BJ (cell line): ENCODE data around the gene COPB1. TPM values are rescaled to one million over a fixed set of nuclear protein-coding genes. Genes with fewer than 3 reads are reported as not detected.

Experiments used
- CTCF ChIA-PET: fragments of 350-600 bp; formaldehyde crosslinking; extraction: SDS; loops from one replicate; lab custom pipeline; 2021; ENCODE audit warnings: antibody characterized with exemption, inconsistent platforms; lab: Yijun Ruan, JAX
- POLR2A ChIA-PET: fragments of 300-600 bp; sonication (Branson Sonifier 250); formaldehyde crosslinking; extraction: SDS; loops from one replicate; lab custom pipeline; 2021; ENCODE audit warnings: antibody characterized with exemption; lab: Charles Lee
- DNase-seq: peaks from one replicate; pipeline ENCODE4 v3.0.0-alpha.2; 2011; ENCODE audit warnings: low read depth
- H3K27me3 ChIP-seq: 2 replicates; pipeline ENCODE4 v1.6.0; 2011; ENCODE audit warnings: low read length; ENCODE audit not compliant: control insufficient read depth, insufficient read depth
- H3K36me3 ChIP-seq: 2 replicates; pipeline ENCODE4 v1.5.1; 2011; ENCODE audit warnings: low read length; ENCODE audit not compliant: control insufficient read depth, insufficient read depth
- H3K4me3 ChIP-seq: 2 replicates; pipeline ENCODE4 v1.5.1; 2011; ENCODE audit warnings: low read depth, mild to moderate bottlenecking, control low read depth, low read length
- CTCF ChIP-seq: IDR thresholded peaks from 2 replicates; pipeline ENCODE4 v1.5.1; 2011; ENCODE audit warnings: low read depth, mild to moderate bottlenecking, control low read depth, inconsistent platforms, low read length, moderate library complexity; ENCODE audit not compliant: insufficient read depth
- polyA plus RNA-seq: library from polyadenylated mRNA; depleted of rRNA; stranded (reverse); fragments of >200 nt; gene quantifications from 2 replicates; pipeline ENCODE4 v1.2.3, GENCODE V29; 2011

COPB1 gene
- polyA plus RNA-seq, 1 experiment, result 120 TPM

- CTCF ChIA-PET, result interaction anchor here (1.1 to 2.2 kb wide), 3 partner anchors 12 to 365 kb away, joined by 3 to 6 read pairs (median 4); no protein-coding TSS in a partner anchor
- POLR2A ChIA-PET, result no interaction called here
These were observed 43.6 kb upstream of the COPB1 start for GRCh38 chr11:14543260-14543659.

GRCh38 chr11:14542324-14542723 is 42.7 kb upstream of the COPB1 start:
- POLR2A ChIA-PET, result no interaction called here
- no peak for TF ChIP-seq CTCF
- no peaks in the 10 kb centered on the region for H3K36me3 ChIP-seq

More at GRCh38 chr11:14543260-14543659, 43.6 kb upstream of the COPB1 start:
- TF ChIP-seq CTCF, result no peak
- no peaks in the 10 kb centered on the region for H3K36me3 ChIP-seq
- peaks cover 2% of the 10 kb centered on the region; the same call in 1 of the 2 replicates for H3K27me3 ChIP-seq
- DNase-seq, result no peak
- no peak overlapping the region for H3K4me3 ChIP-seq

GRCh38 chr11:14541192-14541947 is 41.8 kb upstream of the COPB1 start:
- H3K36me3 ChIP-seq, result no peaks in the 10 kb centered on the region
- ChIA-PET CTCF (interaction anchor here (2.2 kb wide), 1 partner anchor 367 kb away, joined by 6 read pairs; no protein-coding TSS in a partner anchor), POLR2A (no interaction called here)
- H3K4me3 ChIP-seq, result no peak overlapping the region
- no peak for DNase-seq
- TF ChIP-seq CTCF, result no peak
- H3K27me3 ChIP-seq, result peaks cover 2% of the 10 kb centered on the region; the same call in 1 of the 2 replicates

More at GRCh38 chr11:14542324-14542723, 42.7 kb upstream of the COPB1 start:
- CTCF ChIA-PET, result interaction anchor here (2.2 kb wide), 1 partner anchor 366 kb away, joined by 6 read pairs; no protein-coding TSS in a partner anchor
- DNase-seq, result no peak
- Histone ChIP-seq H3K4me3 (no peak overlapping the region), H3K27me3 (peaks cover 2% of the 10 kb centered on the region; the same call in 1 of the 2 replicates)

GRCh38 chr11:14539982-14540421 is 40.4 kb upstream of the COPB1 start:
- no peak for DNase-seq
- Histone ChIP-seq H3K36me3 (no peaks in the 10 kb centered on the region), H3K4me3 (no peak overlapping the region), H3K27me3 (peaks cover 2% of the 10 kb centered on the region; the same call in 1 of the 2 replicates)
- TF ChIP-seq CTCF, result no peak
- ChIA-PET CTCF (interaction anchor here (1.6 kb wide), 1 partner anchor 363 kb away, joined by 3 read pairs; no protein-coding TSS in a partner anchor), POLR2A (no interaction called here)

GRCh38 chr11:14538926-14539554 is 39.4 kb upstream of the COPB1 start:
- TF ChIP-seq CTCF, result no peak
- no peak for DNase-seq
- ChIA-PET CTCF (interaction anchor here (0.6 to 1.6 kb wide), 4 partner anchors 12 to 366 kb away, joined by 3 read pairs; no protein-coding TSS in a partner anchor), POLR2A (no interaction called here)
- peaks cover 2% of the 10 kb centered on the region; the same call in 1 of the 2 replicates for H3K27me3 ChIP-seq
- no peaks in the 10 kb centered on the region for H3K36me3 ChIP-seq
- no peak overlapping the region for H3K4me3 ChIP-seq
